T1000 (cell line): Measurements from ENCODE around the gene TRIM65.
A peak's percentile ranks its signal among the peaks of the same experiment; 100 is the strongest.

Source experiments
- DNase-seq: peaks from one replicate; lab custom pipeline; 2025; ENCODE audit warnings: mixed read lengths; lab: John Stamatoyannopoulos, UW

Gene TRIM65

DNA sequence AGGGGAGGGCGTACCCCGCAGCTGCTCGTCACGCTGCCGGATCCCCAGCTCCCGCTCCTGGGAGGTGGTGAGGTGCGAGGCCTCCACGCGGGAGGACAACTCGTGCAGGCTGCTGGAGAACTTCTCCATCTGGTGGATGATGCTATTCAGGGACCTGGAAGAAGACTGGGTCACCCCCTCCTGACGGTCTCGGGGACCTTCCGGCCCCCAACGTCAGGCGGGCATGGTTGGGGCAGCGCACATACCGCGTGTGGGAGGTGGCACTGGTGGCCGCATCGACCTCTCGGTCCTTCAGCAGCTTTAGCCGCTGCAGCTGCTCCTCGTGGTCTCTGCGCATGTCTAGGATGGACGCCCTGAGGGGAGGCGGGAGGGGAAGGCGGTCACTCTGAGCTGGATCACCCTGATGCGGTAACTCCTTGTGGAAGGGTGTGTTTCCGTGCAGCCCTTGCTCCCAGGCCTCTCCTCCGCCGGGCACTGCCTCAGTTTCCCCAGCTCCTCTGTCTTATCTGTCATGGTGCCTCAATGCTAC lies 21.2 kb upstream of the TRIM65 start:
- no peak for DNase-seq

DNA sequence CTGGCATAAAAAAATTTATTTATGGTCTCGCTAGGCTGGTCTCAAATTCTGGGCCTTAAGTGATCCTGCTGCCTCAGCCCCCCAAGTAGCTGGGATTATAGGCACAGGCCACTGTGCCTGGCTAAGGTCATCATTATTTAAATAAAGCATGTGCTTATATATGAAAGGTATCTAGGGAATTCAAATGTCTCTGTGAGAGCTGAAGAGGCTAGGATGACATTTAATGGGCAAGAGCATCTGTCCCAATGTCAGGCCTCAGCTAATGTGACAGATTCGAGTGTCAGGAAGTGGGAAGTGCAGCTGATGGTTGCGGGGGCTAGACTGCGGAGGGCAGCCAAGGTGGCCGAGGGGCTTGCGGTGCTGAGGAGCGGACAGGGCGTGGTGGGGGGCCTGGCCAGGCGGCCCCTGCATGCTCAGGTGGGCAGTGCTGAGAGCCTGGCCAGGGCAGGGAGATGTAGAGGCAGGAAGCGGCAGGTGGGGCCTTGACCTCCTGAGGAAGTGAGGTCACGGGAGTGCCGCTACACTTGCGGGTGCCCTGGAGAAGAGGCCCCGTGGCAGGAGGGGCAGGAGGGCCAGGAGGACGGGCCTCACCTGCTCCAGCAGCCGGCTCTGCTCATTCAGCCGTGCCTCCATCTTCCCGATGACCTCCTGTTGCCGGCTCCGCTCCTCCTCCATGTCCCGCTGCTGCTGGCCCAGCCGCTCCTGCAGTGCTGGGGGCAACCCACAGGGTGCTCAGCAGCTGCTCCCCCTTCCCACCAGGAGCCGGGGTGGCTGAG lies 20.6 kb upstream of the TRIM65 start:
- no peak for DNase-seq

DNA sequence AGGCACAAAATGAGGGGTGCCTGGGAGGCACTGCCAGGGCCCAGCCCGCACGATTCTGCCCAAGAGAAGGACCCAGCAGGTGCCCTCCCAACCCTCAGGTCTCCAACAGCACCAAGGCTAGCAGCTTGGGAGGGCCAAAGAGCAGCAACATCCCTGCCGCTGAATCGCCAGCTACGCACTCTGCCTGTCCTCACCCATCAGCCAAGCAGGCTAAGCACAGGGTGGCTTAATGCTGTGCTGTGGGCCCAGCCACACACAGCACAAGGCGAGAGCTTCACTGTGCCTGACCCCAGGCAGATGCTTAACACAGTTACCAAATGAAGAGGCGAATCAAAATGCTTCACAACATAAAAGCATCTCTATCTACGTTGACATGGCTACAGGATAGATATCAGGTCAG lies 18.5 kb upstream of the TRIM65 start:
- no peak for DNase-seq

DNA sequence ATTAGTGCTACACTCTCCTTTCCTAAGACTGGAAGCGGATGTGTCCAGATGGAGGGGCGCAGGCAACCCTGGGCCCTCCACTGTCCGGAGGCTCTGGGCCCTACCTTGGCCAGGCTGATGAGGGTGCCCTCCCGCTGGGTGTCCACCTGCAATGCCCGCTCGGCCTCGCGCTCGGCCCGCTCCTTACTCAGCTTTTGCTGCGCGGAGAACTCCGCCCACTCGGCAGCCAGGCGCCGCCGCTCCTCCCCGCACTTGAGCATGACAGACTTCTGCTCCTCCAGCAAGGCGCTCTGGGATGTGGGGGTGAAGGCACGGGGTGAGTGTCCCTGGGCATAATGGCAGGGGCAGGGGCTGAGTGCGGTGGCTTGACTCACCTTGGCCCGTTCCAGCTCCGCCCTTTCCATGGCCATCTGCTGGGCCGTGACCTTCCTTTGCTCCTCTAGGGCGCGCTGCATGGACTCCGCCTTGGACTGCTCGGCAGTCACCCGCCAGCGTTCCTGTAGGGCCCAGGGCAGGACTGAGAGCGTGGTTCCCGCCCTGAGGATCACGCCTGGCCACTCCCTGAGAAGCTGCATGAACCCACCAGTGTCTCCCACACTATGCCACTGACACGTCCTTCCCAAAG lies 18.0 kb upstream of the TRIM65 start:
- DNase-seq: no peak

DNA sequence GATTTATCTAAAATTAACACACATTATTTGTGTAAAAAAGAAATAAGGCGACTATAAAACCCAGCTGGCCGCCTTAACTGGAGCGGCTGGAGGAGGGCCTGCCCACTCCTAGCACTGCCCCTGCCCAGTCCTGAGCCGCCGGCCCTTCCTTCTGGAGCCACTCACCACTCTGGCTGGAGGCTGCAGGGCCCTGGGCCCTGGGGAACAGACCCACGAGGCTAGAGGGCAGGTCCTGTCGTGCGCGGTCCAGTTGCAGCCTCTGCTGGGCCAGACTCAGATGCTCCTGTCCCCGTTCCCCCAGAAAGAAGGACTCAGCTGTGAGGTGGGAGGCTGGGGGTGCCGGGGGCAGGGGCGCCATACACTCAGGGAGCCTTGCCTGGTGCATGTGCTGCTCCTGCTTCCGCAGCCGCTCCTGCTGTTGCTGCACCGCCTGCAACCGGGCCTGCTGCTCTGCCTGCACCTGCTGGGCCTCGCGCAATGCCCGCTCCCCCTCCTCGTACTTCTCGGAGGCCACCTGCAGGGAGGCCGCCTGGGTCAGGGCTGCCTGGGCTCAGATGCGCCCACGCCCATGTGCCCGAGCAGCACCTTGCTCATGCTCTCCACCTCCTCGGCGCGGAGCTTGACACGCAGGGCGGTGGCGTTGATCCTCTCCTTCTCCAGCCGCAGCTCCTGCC lies 16.9 kb upstream of the TRIM65 start:
- no peak for DNase-seq

DNA sequence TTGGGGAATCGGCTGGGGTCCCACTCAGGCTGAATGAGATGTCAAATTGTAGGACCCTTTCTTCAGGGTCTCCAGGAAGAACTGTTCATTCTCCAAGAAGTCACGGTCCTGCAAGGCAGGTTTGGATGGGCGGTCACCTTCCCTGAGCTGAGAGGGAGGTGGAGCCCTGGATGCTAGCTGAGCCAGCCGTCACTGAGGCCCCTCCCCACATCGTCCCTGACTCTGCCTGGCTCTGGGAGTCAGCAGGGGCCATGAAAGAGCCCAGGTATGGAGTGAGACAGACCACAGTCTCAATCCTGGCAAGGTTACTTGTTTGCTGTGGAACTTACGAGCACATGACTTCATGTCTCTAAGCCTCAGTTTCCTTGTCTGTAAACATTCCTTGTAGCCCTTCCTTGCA lies 13.9 kb upstream of the TRIM65 start:
- DNase-seq: no peak

DNA sequence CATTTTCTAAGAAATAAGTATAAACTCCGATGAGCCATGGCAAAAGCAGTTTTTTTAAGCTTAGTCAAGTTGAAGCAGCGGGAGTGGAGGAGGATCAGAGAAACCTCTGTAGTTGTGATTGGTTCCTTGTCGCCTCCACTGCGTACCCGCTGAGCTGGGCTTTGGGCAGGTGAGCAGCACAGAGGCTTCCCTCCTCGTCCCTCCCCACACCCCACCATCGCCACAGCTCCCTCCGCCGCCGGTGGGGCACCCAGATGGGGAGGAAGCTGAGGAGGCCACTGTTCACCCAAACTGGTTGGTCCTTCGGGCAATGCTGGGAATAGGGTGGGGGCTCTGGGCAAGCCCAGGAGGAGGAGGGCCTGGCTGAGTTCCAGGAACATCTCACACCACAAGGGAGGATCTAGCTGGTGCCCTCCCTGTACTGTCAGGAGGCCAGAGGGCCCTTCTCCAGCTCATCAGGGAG lies 13.1 kb upstream of the TRIM65 start:
- DNase-seq: no peak

DNA sequence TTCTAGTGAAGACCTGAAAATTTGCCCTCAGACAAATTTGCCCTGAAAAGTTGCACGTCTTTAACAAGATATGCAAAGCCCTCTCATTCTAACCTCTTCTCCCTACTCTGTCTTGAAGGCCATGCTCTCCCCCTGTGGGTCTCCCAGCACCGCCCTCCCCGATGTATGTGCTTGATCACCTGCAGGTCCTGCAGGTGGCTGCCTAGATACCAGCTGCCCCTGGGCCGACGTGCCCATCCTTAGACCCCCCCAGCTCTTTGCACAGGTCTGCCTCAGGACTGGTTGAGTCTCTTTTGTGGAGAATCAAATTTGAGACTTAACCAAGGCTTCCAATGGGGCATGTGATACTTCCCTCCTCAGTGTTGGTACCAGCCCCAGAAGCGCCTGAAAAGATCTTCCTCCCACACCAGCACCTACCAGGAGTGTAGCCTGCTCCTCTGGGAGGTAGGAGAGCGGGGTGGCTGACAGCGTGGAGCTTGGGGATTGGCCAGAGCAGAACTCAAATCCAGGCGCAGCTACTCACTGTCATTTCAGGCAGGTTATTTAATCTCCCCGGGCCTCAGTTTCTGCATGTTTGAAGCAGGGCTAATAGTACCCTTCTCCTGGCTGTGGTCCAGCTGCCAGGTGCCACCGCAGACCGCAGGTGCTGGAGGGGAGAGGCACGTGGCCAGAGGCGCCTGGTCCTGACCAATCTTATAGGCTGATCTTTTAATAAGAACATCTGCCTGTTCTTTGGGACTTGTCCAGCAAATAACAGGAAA lies 12.5 kb upstream of the TRIM65 start:
- DNase-seq: no peak

DNA sequence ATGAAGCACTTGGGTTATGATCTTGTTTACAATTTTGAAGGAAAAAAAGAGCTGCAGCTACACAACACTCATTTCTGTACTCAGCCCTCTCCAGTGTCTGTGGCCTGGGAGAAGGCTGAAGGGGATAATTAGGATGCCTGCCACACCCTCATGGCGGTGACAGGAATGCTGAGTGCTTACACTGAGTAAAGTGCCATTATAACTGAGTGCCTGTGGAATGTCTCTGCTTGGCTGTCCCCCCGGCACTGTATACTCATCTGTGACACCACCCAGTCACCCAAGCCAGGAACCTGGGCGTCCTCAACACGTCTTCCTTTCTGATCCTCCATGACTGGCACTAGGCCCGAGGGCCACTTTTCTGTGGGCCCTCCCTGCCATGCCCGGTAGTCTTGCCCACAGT lies 11.4 kb upstream of the TRIM65 start:
- no peak for DNase-seq

DNA sequence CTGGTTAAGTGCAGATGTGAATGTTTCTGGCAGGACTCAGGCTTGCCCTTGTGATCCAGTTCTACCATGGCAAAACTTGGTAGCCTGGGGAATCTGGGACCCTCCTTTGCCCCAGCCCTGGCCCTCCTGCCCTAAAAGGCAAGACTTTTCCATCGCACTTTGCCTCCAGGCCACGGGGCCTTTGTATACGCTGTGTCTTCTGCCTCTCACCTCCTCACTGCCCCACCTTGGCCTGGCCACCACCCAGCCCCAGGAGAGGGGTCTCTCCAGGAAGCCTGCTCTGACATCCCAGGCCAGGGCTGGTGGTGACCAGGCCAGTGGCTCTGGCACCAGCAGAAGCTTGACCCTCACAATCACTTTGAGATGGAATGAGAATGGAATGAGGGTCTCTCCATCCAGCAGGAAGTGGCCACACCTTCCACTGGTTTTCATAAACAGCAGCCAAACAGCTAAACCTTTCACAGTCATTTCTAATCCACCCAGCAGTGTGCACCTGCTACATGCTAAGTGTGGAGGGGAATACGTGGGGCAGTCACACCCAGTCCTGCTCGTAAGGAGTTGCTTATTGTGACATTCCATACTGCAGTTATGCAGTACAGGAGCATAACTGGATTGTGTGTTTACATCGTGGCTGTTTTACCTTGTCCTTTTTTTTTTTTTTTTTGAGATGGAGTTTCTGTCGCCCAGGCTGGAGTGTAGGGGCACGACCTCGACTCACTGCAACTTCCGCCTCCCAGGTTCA lies 9.6 kb upstream of the TRIM65 start:
- no peak for DNase-seq

DNA sequence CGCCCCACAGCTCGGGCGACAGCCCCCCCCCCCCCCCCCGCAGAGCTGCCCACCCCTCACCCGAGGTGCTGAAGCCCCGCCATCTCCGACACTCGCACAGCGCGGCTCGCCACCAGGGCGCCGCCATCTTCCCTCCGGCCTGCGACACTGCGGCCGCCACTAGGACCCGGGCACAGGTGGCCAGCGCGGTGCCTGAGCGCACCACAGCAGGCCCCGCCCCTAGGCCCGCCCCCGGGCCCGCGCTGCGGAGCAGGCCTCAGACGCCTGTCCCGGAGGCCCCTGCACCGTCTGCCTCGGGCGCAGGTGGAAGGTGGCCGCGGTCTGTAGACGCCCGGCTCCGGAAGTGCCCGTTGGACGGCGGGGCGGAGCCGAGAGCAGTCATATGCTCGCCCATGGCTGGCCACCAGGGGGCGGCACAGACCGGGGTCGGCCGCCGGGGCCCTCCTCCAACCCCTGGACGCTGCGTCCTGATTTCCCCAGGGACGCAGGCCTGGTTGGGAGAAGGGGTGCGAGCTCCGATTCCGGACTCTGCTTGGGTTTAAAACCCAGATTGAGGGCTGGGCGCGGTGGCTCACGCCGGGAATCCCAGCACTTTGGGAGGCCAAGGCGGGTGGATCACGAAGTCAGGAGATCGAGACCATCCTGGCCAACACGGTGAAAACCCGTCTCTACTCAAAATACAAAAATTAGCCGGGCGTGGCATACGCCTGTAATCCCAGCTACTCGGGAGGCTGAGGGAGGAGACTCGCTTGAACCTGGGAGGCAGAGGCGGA lies 8.2 kb upstream of the TRIM65 start, which contains the start of gene MRPL38:
Gene MRPL38 (minus strand): TSS at position 136 of the 773 bp plus-strand sequence. CDS start 9 bp downstream, at position 127.
- peak; percentile 98 for DNase-seq

DNA sequence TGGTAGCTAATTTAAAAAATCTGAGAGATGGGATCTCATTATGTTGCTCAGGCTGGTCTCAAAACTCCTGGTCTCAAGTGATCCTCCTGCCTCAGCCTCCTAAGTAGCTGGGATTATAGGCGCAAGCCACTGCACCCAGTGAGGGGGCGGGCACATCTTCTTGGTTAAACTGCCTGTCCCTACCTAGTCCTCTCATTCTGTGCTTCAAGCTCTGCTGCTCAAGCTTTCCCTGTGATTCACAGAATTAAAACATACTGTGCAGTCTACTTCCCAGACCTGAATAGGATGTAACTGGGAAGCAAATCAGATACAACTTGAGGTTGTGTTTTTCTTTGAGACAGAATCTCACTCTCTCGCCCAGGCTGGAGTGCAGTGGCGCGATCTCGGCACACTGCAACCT lies 5.7 kb upstream of the TRIM65 start:
- no peak for DNase-seq

DNA sequence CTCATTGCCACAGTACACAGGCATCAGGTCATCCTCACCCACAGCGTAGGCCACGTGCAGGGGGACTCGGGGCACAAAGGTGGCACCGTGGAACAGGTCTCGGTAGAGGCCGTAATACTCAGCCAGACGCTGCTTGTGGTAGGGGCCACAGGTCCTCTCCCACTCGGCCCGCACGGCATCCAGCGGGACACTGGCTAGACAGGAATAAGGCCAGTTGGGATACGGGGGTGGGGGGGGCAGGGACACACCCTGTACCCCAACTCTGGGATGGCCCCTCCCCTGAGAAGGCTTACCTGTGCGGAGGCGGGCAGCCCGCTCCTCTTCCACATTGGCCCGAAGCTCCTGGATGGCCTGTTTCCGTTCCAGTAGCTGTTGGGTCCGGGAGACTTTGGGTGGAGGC lies 5.0 kb upstream of the TRIM65 start:
- no peak for DNase-seq

DNA sequence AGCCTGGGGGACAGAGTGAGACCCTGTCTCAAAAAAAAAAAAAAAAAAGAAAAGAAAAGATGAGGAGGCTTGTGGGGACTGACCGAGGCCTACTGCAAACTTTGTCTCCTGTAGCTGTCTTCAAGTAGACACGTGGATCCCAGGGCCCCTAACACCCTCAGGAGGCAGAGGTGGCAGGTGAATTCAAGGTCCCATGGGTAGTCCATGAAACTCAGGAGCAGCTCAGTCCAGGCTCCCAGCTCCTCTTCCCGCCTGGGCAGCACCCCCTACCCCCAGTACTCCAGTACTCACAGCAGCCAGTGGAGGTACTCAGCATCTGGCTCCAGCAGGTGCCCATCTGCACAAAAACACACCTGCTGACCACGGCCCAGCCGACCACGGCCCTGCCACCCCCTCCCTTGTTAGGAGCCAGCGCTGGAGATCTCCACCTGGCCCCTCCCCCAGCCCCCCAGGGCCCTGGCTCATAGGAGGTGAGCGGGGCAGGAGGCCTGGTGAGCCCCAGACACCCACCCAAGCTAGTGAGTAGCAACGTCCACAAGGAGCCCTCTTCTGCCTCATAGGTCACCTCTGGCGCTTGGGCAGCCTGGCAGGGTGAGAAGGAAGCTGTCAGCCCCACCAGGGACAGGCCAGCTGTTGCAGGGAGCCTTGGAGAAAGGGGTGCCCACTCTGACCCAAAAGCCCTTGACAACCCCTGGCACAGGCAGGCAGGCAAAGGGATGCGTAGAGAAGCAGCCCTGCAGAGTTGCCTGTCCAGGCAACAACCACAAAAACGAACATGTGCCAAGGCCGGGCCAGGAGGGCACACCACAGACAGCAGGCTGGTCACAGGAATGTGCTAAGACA lies 4.2 kb upstream of the TRIM65 start:
- DNase-seq: no peak

DNA sequence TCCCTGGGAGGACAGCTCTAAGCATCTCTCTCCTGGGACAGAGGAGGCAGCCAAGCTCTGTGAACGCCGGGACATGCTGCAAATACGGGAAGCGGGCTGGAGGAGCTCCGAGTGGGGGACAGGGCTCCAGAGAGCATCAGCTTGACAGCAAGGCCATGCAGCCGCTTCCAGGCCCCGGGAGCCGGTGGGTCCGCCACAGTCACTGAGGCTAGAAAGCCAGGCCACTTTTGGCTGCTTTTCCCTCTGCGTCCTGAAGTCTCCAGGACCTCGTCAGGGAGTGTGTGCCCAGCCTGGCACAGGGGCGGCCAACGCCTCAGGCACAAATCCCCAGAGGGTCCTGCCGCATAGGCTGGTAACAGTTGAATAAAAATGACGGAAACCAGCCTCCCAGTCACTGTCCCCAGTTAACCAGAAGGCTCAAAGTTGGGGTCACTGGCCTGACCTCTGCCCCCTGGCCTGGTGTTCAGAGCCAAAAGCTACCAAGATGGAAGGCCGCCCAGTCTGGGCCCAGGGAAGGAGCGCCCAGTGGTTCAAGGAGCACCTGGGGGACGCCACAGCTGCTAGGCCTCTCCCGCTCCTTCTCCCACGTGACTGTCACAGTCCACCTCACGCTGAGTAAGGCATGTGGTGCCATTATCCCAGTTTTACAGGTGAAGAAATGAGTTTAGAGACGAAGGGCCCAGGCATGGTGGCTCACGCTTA lies 3.2 kb upstream of the TRIM65 start:
- DNase-seq: no peak

DNA sequence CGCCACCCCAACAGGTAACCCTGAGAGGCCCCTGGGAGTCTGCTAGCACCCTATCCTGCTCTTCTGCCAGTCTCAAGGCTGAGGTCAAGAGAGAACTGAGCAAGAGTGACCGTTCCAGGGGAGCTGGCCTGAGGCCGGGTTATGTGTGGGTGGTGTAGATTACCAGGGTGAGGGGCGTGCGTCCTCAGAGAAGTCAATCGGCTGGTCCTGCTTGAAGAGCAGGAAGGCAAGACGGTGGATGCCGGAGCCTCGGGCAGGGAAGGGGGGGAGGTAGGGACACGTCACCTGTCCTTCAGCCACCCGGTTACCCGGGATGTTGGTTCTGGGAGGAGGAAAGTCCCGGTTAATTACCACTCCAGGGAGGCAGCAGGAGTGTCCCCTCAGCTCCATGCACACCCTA lies 2.6 kb upstream of the TRIM65 start:
- no peak for DNase-seq

DNA sequence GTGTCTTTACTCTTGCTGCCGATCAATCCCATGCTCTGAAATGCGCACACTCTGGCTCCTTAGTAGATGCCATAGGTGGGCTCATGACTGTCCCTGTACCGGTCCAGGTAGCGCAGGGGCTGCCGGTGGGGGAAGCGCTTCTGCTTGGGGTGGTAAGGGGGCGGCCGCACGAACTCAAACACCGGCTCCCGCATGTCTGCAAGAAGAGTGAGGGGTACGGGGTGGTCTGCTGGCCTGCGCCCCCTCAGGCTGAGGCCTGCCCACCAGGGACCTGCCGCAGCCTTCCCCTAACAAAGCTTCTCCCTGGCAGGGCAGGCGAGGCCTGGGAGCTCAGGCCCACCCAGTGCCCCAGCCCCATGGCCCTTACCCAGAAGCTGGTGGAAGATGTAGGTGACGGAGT lies 2.0 kb upstream of the TRIM65 start:
- DNase-seq: no peak

DNA sequence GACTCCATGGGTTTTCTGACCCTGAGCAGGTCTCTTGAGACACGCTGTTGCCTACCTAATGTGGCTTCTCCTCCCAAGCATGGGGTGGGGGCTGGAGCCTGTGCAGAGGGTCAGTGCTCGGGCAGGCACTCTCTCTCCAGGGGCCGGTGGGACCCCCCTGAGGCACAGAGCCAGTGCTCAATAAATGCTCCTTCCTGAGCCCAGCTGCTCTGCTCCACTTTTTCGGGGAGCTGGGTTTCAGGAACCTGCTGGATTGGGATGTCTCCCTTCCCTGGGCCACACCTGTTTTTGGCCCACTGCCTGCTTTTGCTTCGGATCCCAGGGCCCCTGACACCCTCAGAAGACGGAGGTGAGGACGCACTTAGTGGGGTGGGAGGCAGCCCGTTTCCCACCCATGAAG lies 1.3 kb upstream of the TRIM65 start:
- no peak for DNase-seq
